DMS 273 (cell line): ENCODE measurements around the gene SMPD4.
"Not testable (repeated sequence)": the region's sequence is repeated elsewhere in the genome, so short reads cannot be mapped to it uniquely, and the experiment has no call there.

ENCODE experiments used
- DNase-seq: peaks from one replicate; lab custom pipeline; 2025; ENCODE audit not compliant: unreplicated experiment; lab: John Stamatoyannopoulos, UW

Gene SMPD4

GRCh38 chr2:130181325-130181879 is at the start of gene SMPD4:
SMPD4 (minus strand) TSS chr2:130181602; CDS start chr2:130176592, 5,010 bp downstream.
- DNase-seq, result peak; percentile 98

- not testable (repeated sequence) for DNase-seq
Observed at GRCh38 chr2:130230907-130231306, 49.5 kb upstream of the SMPD4 start.

- not testable (repeated sequence) for DNase-seq
Observed at GRCh38 chr2:130230376-130230775, 49.0 kb upstream of the SMPD4 start.

- DNase-seq, result not testable (repeated sequence)
Observed at GRCh38 chr2:130229161-130229510, 47.7 kb upstream of the SMPD4 start.

GRCh38 chr2:130228467-130229160 is 47.2 kb upstream of the SMPD4 start:
- DNase-seq, result not testable (repeated sequence)

GRCh38 chr2:130228005-130228404 is 46.6 kb upstream of the SMPD4 start:
- not testable (repeated sequence) for DNase-seq

GRCh38 chr2:130222523-130222922 is 41.1 kb upstream of the SMPD4 start:
- DNase-seq, result not testable (repeated sequence)

- DNase-seq, result not testable (repeated sequence)
Observed at GRCh38 chr2:130220505-130220904, 39.1 kb upstream of the SMPD4 start.

- DNase-seq, result not testable (repeated sequence)
Observed at GRCh38 chr2:130219147-130219546, 37.7 kb upstream of the SMPD4 start.

- not testable (repeated sequence) for DNase-seq
Observed at GRCh38 chr2:130207051-130207450, 25.6 kb upstream of the SMPD4 start.

- DNase-seq, result not testable (repeated sequence)
Observed at GRCh38 chr2:130203150-130203549, 21.7 kb upstream of the SMPD4 start.

- DNase-seq, result not testable (repeated sequence)
Observed at GRCh38 chr2:130202518-130202917, 21.1 kb upstream of the SMPD4 start.

- DNase-seq, result no peak
Observed at GRCh38 chr2:130198343-130198742, 16.9 kb upstream of the SMPD4 start, which contains the start of gene TUBA3E. TUBA3E (minus strand) TSS chr2:130198439; CDS start chr2:130198360, 79 bp downstream.

GRCh38 chr2:130196052-130196451 is 14.7 kb upstream of the SMPD4 start:
- not testable (repeated sequence) for DNase-seq

GRCh38 chr2:130195089-130195635 is 13.8 kb upstream of the SMPD4 start:
- DNase-seq, result not testable (repeated sequence)

GRCh38 chr2:130193824-130194223 is 12.4 kb upstream of the SMPD4 start:
- not testable (repeated sequence) for DNase-seq

- DNase-seq, result not testable (repeated sequence)
Observed at GRCh38 chr2:130192451-130192850, 11.0 kb upstream of the SMPD4 start.

GRCh38 chr2:130191319-130191718 is 9.9 kb upstream of the SMPD4 start:
- DNase-seq, result not testable (repeated sequence)

GRCh38 chr2:130190237-130190636 is 8.8 kb upstream of the SMPD4 start:
- DNase-seq, result no peak

- DNase-seq, result not testable (repeated sequence)
Observed at GRCh38 chr2:130188958-130189357, 7.6 kb upstream of the SMPD4 start.

- DNase-seq, result not testable (repeated sequence)
Observed at GRCh38 chr2:130187859-130188792, 6.7 kb upstream of the SMPD4 start.
